B cell (primary cell): ENCODE results near the gene PTPN14. TPM values are rescaled to one million over a fixed set of nuclear protein-coding genes. Genes with fewer than 3 reads are reported as not detected.

Source experiments
- ATAC-seq: fragments of 200-7000 bp; cut with Tn5 transposase; one replicate; pipeline ENCODE4 v1.10.0; 2021; ENCODE audit warnings: low read depth, mild to moderate bottlenecking, moderate number of reproducible peaks, moderate library complexity
- CTCF ChIA-PET: fragments of 350-600 bp; sonication (Branson Sonifier 250); formaldehyde crosslinking; loops from one replicate; lab custom pipeline; 2021; ENCODE audit warnings: antibody characterized with exemption, inconsistent platforms; lab: Charles Lee
- POLR2A ChIA-PET: fragments of 350-600 bp; sonication (Branson Sonifier 250); formaldehyde crosslinking; loops from one replicate; lab custom pipeline; 2021; ENCODE audit warnings: antibody characterized with exemption; lab: Charles Lee
- DNase-seq: peaks from one replicate; pipeline ENCODE4 v3.0.0; 2013
- H2AFZ ChIP-seq: 2 replicates; pipeline ENCODE4 v1.6.1; 2012; ENCODE audit warnings: mild to moderate bottlenecking, low read depth, low read length; ENCODE audit not compliant: insufficient read depth, poor library complexity, severe bottlenecking
- H3K27ac ChIP-seq, 2 donors: 1 replicate in 1 of 2; 2 replicates in 1 of 2; pipeline ENCODE4 v1.5.1; 2012 to 2013; ENCODE audit warnings: low read length in 2 of 2, mild to moderate bottlenecking in 2 of 2, moderate library complexity in 1 of 2
- H3K27me3 ChIP-seq, 4 experiments: fragments of 200-600 bp in 1 of 4; sonication (generic) in 1 of 4; replicated peaks in 1 of 4; 1 replicate in 2 of 4; 2 replicates in 2 of 4; pipeline versions ENCODE4 v1.6.1 to v1.7.0; 2013 to 2016; ENCODE audit warnings: low read length in 3 of 4, mild to moderate bottlenecking in 2 of 4, mixed read lengths in 1 of 4, moderate library complexity in 1 of 4; ENCODE audit not compliant: insufficient read depth in 4 of 4, control insufficient read depth in 3 of 4; ENCODE audit errors: control extremely low read depth in 1 of 4
- H3K36me3 ChIP-seq, 2 experiments: replicated peaks in 1 of 2; 1 replicate in 1 of 2; 2 replicates in 1 of 2; pipeline versions ENCODE4 v1.6.1 to v1.7.1; 2013; ENCODE audit warnings: low read length in 1 of 2; ENCODE audit not compliant: insufficient read depth in 2 of 2, control insufficient read depth in 1 of 2; ENCODE audit errors: control extremely low read depth in 1 of 2, extremely low read depth in 1 of 2
- H3K4me1 ChIP-seq, 2 donors: fragments of 200-600 bp in 1 of 2; sonication (generic) in 1 of 2; 1 replicate in 1 of 2; 2 replicates in 1 of 2; pipeline versions ENCODE4 v1.5.1 to v1.6.1; 2013 to 2017; ENCODE audit warnings: low read length in 2 of 2; ENCODE audit not compliant: control insufficient read depth in 2 of 2, insufficient read depth in 2 of 2
- H3K4me2 ChIP-seq: replicated peaks from 2 replicates; pipeline ENCODE3; 2012; ENCODE audit warnings: mild to moderate bottlenecking, low read depth, low read length; ENCODE audit not compliant: poor library complexity, severe bottlenecking
- H3K4me3 ChIP-seq, 5 experiments: fragments of 200-600 bp in 1 of 5; sonication (generic) in 1 of 5; 1 replicate in 3 of 5; 2 replicates in 2 of 5; pipeline versions ENCODE4 v1.5.1 to v1.7.0; 2011 to 2016; ENCODE audit warnings: low read length in 4 of 5, mild to moderate bottlenecking in 4 of 5, low read depth in 2 of 5, control low read depth in 1 of 5, moderate library complexity in 1 of 5; ENCODE audit not compliant: insufficient read depth in 1 of 5; ENCODE audit errors: control extremely low read depth in 1 of 5, extremely low read depth in 1 of 5
- H3K79me2 ChIP-seq: fragments of 200-600 bp; sonication (generic); one replicate; pipeline ENCODE4 v1.6.0; 2016; ENCODE audit warnings: low read length; ENCODE audit not compliant: control insufficient read depth, insufficient read depth
- H3K9ac ChIP-seq: fragments of 200-600 bp; sonication (generic); 2 replicates; pipeline ENCODE4 v1.6.1; 2017; ENCODE audit warnings: mild to moderate bottlenecking, low read length, moderate library complexity
- H3K9me3 ChIP-seq, 3 donors: one replicate each; pipeline versions ENCODE4 v1.6.1 to v1.7.1; 2013; ENCODE audit warnings: low read length in 2 of 3; ENCODE audit not compliant: control insufficient read depth in 2 of 3, insufficient read depth in 1 of 3; ENCODE audit errors: control extremely low read depth in 1 of 3
- H4K20me1 ChIP-seq: 2 replicates; pipeline ENCODE4 v1.6.0; 2012; ENCODE audit warnings: mild to moderate bottlenecking, low read length; ENCODE audit not compliant: insufficient read depth, control insufficient read depth, poor library complexity, severe bottlenecking
- H3K27ac Mint-ChIP-seq: one replicate; pipeline ENCODE4 v1.8.0; 2021; ENCODE audit warnings: mixed read lengths
- H3K27me3 Mint-ChIP-seq: one replicate; pipeline ENCODE4 v1.8.0; 2021; ENCODE audit warnings: mixed read lengths
- H3K4me1 Mint-ChIP-seq: one replicate; pipeline ENCODE4 v1.8.0; 2021; ENCODE audit warnings: mixed read lengths
- H3K4me3 Mint-ChIP-seq: one replicate; pipeline ENCODE4 v1.8.0; 2021; ENCODE audit warnings: mixed read lengths
- H3K9me3 Mint-ChIP-seq: one replicate; pipeline ENCODE4 v1.8.0; 2022; ENCODE audit warnings: mixed read lengths; ENCODE audit not compliant: insufficient read depth
- EZH2 ChIP-seq: IDR thresholded peaks from 2 replicates; pipeline ENCODE4 v1.6.1; 2012; ENCODE audit warnings: borderline replicate concordance, low read depth, mild to moderate bottlenecking, moderate library complexity, low read length; ENCODE audit not compliant: insufficient read depth, poor library complexity, severe bottlenecking
- WGBS: methylation state at CpG from one replicate; pipeline ENCODE4 v1.1.5; 2013; ENCODE audit warnings: missing lambda C conversion rate; ENCODE audit not compliant: insufficient coverage; 5-methylcytosine and 5-hydroxymethylcytosine counted together
- intact Hi-C: fragments of 100-400 bp; cut with micrococcal nuclease; formaldehyde crosslinking; loops from one replicate; pipeline ENCODE4 v1.10.0; 2022
- polyA plus RNA-seq: library from polyadenylated mRNA; depleted of rRNA; stranded (reverse); fragments of >200 nt; gene quantifications from 2 replicates; pipeline ENCODE4 v1.2.3, GENCODE V29; 2012
- total RNA-seq, 2 donors: library from RNA; stranded (reverse); fragments of 120-200 nt in 1 of 2; gene quantifications; 1 replicate in 1 of 2; 2 replicates in 1 of 2; pipeline versions ENCODE4 v1.2.3 to v1.2.4, GENCODE V29; 2013 to 2022
- TF ChIP-seq, protein P1 (sequence below): fragments of 200-600 bp; IDR thresholded peaks from one replicate; pipeline ENCODE4 v1.8.0; 2022; ENCODE audit warnings: antibody characterized with exemption, mild to moderate bottlenecking

PTPN14 gene
- total and polyA plus RNA-seq, 2 donors (not counting 1 experiment from before 2014, with no cell fraction given), result under 0.01 TPM; not detected in 1

DNA sequence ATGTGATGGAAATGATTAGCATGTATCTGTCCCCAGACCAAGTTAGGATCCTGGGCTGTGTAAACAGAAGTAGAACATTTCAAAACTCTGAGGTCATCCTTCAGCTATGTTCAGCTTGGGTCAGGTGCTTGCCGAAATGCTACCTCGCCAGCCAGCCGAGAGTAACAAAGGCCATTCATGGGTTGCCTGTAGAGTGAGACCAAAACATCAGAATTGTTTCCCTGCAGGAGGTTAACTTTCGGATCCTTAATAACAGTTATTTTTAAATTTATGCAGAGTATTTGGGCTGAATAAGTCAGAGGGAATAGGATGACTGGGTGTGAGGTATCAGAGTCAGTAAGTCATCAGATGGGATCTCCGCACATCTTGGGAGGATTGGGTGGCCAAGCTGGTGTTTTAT is 234.8 kb downstream of the PTPN14 start:
- Histone ChIP-seq H3K27ac (no peak overlapping the region), H3K27me3 (no peaks in the 10 kb centered on the region), H3K4me1 (no peaks in the 10 kb centered on the region), H3K79me2 (no peaks in the 10 kb centered on the region), H3K9me3 (no peaks in the 10 kb centered on the region), H3K9ac (no peak overlapping the region), H4K20me1 (no peaks in the 10 kb centered on the region), H3K4me3 (no peak overlapping the region), H3K36me3 (peaks cover 0 to 32% of the 10 kb centered on the region in 2 experiments), H3K4me2 (no peak overlapping the region), H2AFZ (no peak overlapping the region)
- POLR2A ChIA-PET, result no interaction called here
- CTCF ChIA-PET, result interaction anchor here (0.5 to 6.1 kb wide), 6 partner anchors 11 to 58 kb away, joined by 3 to 48 read pairs (median 19); no protein-coding TSS in a partner anchor
- WGBS, result 82% methylated on average over 4 of the region's 5 CpGs
- Mint-ChIP-seq H3K4me1 (peaks cover 3% of the 10 kb centered on the region), H3K27ac (no peak overlapping the region), H3K4me3 (no peak overlapping the region), H3K27me3 (no peaks in the 10 kb centered on the region), H3K9me3 (no peaks in the 10 kb centered on the region)
- intact Hi-C loops, result no loop called here
- no peak for DNase-seq
- TF ChIP-seq, protein P1, sequence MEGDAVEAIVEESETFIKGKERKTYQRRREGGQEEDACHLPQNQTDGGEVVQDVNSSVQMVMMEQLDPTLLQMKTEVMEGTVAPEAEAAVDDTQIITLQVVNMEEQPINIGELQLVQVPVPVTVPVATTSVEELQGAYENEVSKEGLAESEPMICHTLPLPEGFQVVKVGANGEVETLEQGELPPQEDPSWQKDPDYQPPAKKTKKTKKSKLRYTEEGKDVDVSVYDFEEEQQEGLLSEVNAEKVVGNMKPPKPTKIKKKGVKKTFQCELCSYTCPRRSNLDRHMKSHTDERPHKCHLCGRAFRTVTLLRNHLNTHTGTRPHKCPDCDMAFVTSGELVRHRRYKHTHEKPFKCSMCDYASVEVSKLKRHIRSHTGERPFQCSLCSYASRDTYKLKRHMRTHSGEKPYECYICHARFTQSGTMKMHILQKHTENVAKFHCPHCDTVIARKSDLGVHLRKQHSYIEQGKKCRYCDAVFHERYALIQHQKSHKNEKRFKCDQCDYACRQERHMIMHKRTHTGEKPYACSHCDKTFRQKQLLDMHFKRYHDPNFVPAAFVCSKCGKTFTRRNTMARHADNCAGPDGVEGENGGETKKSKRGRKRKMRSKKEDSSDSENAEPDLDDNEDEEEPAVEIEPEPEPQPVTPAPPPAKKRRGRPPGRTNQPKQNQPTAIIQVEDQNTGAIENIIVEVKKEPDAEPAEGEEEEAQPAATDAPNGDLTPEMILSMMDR, result no peak
- no peak for TF ChIP-seq EZH2
- no peak for ATAC-seq

DNA sequence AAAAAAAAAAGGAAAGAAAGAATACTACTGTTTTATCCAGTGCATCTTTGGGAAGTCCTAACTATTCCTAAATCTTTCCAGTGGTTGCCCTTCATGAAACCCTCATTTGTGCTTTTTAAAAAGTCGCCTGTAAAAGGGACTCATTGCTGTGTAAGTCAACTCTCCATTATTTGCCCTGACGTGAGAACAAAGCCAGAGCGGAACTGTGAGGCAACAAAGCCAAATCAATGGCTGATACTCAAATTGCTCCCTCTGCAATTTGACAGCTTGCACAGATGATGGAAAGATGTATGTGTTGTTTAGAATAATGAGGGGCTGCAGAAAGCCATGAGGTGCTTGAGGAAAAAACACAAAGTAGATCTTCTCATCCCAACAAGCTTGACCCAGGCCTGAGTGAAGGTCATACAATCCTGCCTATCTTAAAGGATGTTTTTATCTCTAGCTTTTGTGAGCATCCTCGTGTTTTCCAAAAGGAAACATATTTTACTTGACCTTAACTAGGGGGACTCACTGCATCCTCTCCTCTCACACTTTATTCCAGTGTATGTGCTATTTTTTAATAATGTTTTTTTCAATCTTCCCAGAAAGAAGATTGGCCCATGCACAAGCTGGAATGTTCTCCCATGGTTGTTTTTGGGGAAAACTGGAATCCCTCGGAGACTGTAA is 237.1 kb downstream of the PTPN14 start:
- H3K27ac Mint-ChIP-seq, result no peak overlapping the region
- no peak overlapping the region for H3K4me2 ChIP-seq
- H3K36me3 ChIP-seq, result peaks cover 0 to 26% of the 10 kb centered on the region in 2 experiments
- H3K79me2 ChIP-seq, result no peaks in the 10 kb centered on the region
- TF ChIP-seq EZH2, result no peak
- TF ChIP-seq, protein P1, result no peak
- DNase-seq (no peak), ATAC-seq (no peak)
- intact Hi-C loops, result no loop called here
- H3K9ac ChIP-seq, result no peak overlapping the region
- H3K9me3 Mint-ChIP-seq, result no peaks in the 10 kb centered on the region
- H2AFZ ChIP-seq, result no peak overlapping the region
- no peak overlapping the region for H3K4me3 Mint-ChIP-seq
- 96% methylated on average over 4 of the region's 5 CpGs for WGBS
- H4K20me1 ChIP-seq, result no peaks in the 10 kb centered on the region
- no peak overlapping the region for H3K27ac ChIP-seq
- H3K9me3 ChIP-seq, result no peaks in the 10 kb centered on the region
- no peaks in the 10 kb centered on the region for H3K27me3 ChIP-seq
- no peak overlapping the region for H3K4me3 ChIP-seq
- H3K27me3 Mint-ChIP-seq, result no peaks in the 10 kb centered on the region
- ChIA-PET CTCF (interaction anchor here (0.7 to 6.1 kb wide), 4 partner anchors 13 to 316 kb away, joined by 3 to 37 read pairs (median 4); no protein-coding TSS in a partner anchor), POLR2A (no interaction called here)
- H3K4me1 ChIP-seq, result peaks cover 0 to 5% of the 10 kb centered on the region in 2 donors
- H3K4me1 Mint-ChIP-seq, result peaks cover 10% of the 10 kb centered on the region
